GM23338 (cell line): Measurements from ENCODE around the gene STX10. TPM values are rescaled to one million over a fixed set of nuclear protein-coding genes. Genes with fewer than 3 reads are reported as not detected.

ENCODE experiments used
- ATAC-seq: fragments of 200-7000 bp; cut with Tn5 transposase; 3 replicates; pipeline ENCODE4 v1.9.1; 2020
- DNase-seq: peaks from one replicate; pipeline ENCODE4 v3.0.0-alpha.2; 2015; ENCODE audit warnings: low spot score
- H2AFZ ChIP-seq: fragments of 200-600 bp; sonication (generic); 2 replicates; pipeline ENCODE4 v1.8.0; 2016; ENCODE audit warnings: antibody characterized with exemption, mild to moderate bottlenecking, moderate library complexity
- H3F3A ChIP-seq: fragments of 200-600 bp; sonication (generic); replicated peaks from 2 replicates; pipeline ENCODE4 v1.8.0; 2017; ENCODE audit warnings: antibody characterized with exemption, mixed run types, low read depth
- H3K27ac ChIP-seq: fragments of 200-600 bp; sonication (generic); 2 replicates; pipeline ENCODE4 v1.6.1; 2016; ENCODE audit warnings: low read depth
- H3K27me3 ChIP-seq: fragments of 200-600 bp; sonication (generic); 2 replicates; pipeline ENCODE4 v1.8.0; 2016; ENCODE audit warnings: mild to moderate bottlenecking, mixed run types, moderate library complexity; ENCODE audit not compliant: insufficient read depth
- H3K36me3 ChIP-seq: fragments of 200-600 bp; sonication (generic); 2 replicates; pipeline ENCODE4 v1.8.0; 2016; ENCODE audit warnings: mild to moderate bottlenecking; ENCODE audit not compliant: insufficient read depth
- H3K4me1 ChIP-seq: fragments of 200-600 bp; sonication (generic); 2 replicates; pipeline ENCODE4 v1.8.0; 2016; ENCODE audit warnings: mild to moderate bottlenecking, moderate library complexity; ENCODE audit not compliant: insufficient read depth
- H3K4me2 ChIP-seq: fragments of 200-600 bp; sonication (generic); 2 replicates; pipeline ENCODE4 v1.7.1; 2017; ENCODE audit warnings: mixed run types
- H3K4me3 ChIP-seq: fragments of 200-600 bp; sonication (generic); 2 replicates; pipeline ENCODE4 v1.6.1; 2016; ENCODE audit warnings: mixed run types
- H3K79me2 ChIP-seq: fragments of 200-600 bp; sonication (generic); replicated peaks from 2 replicates; pipeline ENCODE4 v1.8.0; 2017; ENCODE audit warnings: mild to moderate bottlenecking; ENCODE audit not compliant: insufficient read depth
- H3K9me2 ChIP-seq: fragments of 200-600 bp; sonication (generic); 2 replicates; pipeline ENCODE4 v1.8.0; 2017; ENCODE audit not compliant: insufficient read depth
- H4K20me1 ChIP-seq: fragments of 200-600 bp; sonication (generic); replicated peaks from 2 replicates; pipeline ENCODE4 v1.8.0; 2017; ENCODE audit warnings: mild to moderate bottlenecking; ENCODE audit not compliant: insufficient read depth
- H3K27ac Mint-ChIP-seq: 2 replicates; pipeline ENCODE4 v1.8.0; 2020; ENCODE audit warnings: inconsistent platforms, mild to moderate bottlenecking, moderate library complexity, mixed read lengths
- H3K27me3 Mint-ChIP-seq: 3 replicates; pipeline ENCODE4 v1.8.0; 2022; ENCODE audit warnings: low read depth, mild to moderate bottlenecking, moderate library complexity, mixed read lengths, inconsistent platforms; ENCODE audit not compliant: insufficient read depth, poor library complexity
- H3K36me3 Mint-ChIP-seq: 3 replicates; pipeline ENCODE4 v1.8.0; 2021; ENCODE audit warnings: low read depth, mild to moderate bottlenecking, inconsistent platforms, moderate library complexity, mixed read lengths
- H3K4me1 Mint-ChIP-seq: 3 replicates; pipeline ENCODE4 v1.8.0; 2020; ENCODE audit warnings: mild to moderate bottlenecking, inconsistent platforms, mixed read lengths
- H3K4me3 Mint-ChIP-seq: 3 replicates; pipeline ENCODE4 v1.8.0; 2021; ENCODE audit warnings: moderate library complexity, mild to moderate bottlenecking, inconsistent platforms, mixed read lengths
- H3K9me3 Mint-ChIP-seq: 3 replicates; pipeline ENCODE4 v1.8.0; 2020; ENCODE audit warnings: moderate library complexity, mild to moderate bottlenecking, inconsistent platforms, mixed read lengths
- CREB1 ChIP-seq: fragments of 250-450 bp; sonication (Bioruptor Pico); IDR thresholded peaks from 2 replicates; pipeline ENCODE4 v1.5.0; 2020; ENCODE audit warnings: low read depth, mild to moderate bottlenecking, moderate library complexity
- CTCF ChIP-seq, 2 experiments: fragments of 200-600 bp in 1 of 2; sonication (generic) in 1 of 2; conservative IDR thresholded peaks; 2 replicates each; pipeline versions ENCODE4 v1.5.1 to v1.6.1; 2016 to 2017; ENCODE audit warnings: antibody characterized with exemption in 2 of 2, low read depth in 2 of 2, mild to moderate bottlenecking in 2 of 2, moderate library complexity in 1 of 2
- ETS1 ChIP-seq: IDR thresholded peaks from 2 replicates; pipeline ENCODE4 v1.6.1; 2016; ENCODE audit warnings: antibody characterized with exemption
- EZH2 ChIP-seq: fragments of 200-600 bp; sonication (generic); IDR thresholded peaks from one replicate; pipeline ENCODE4 v1.8.0; 2017; ENCODE audit warnings: antibody characterized with exemption, mild to moderate bottlenecking, low read depth; ENCODE audit not compliant: unreplicated experiment
- EZH2phosphoT487 ChIP-seq: fragments of 200-600 bp; sonication (generic); IDR thresholded peaks from one replicate; pipeline ENCODE4 v1.8.1; 2018; ENCODE audit warnings: antibody characterized with exemption; ENCODE audit not compliant: unreplicated experiment
- JUNB ChIP-seq: IDR thresholded peaks from one replicate; pipeline ENCODE4 v1.6.1; 2016; ENCODE audit warnings: antibody characterized with exemption; ENCODE audit not compliant: unreplicated experiment
- NANOG ChIP-seq: IDR thresholded peaks from 2 replicates; pipeline ENCODE4 v1.6.1; 2016; ENCODE audit warnings: antibody characterized with exemption, borderline replicate concordance
- POLR2AphosphoS5 ChIP-seq: IDR thresholded peaks from 2 replicates; pipeline ENCODE4 v1.6.1; 2016; ENCODE audit warnings: antibody characterized with exemption, low read depth
- REST ChIP-seq: IDR thresholded peaks from one replicate; pipeline ENCODE4 v1.6.1; 2018; ENCODE audit warnings: antibody characterized with exemption; ENCODE audit not compliant: unreplicated experiment
- STAT1 ChIP-seq: IDR thresholded peaks from one replicate; pipeline ENCODE4 v1.6.1; 2016; ENCODE audit warnings: antibody characterized with exemption; ENCODE audit not compliant: unreplicated experiment
- ZNF114 ChIP-seq: fragments of 250-450 bp; sonication (Bioruptor Pico); IDR thresholded peaks from 2 replicates; pipeline ENCODE4 v1.5.0; 2020; ENCODE audit warnings: mild to moderate bottlenecking, moderate library complexity
- ZNF331 ChIP-seq: fragments of 250-450 bp; sonication (Bioruptor Pico); IDR thresholded peaks from 2 replicates; pipeline ENCODE4 v1.5.0; 2020; ENCODE audit warnings: low read depth, mild to moderate bottlenecking, moderate library complexity
- ZNF462 ChIP-seq: fragments of 250-450 bp; sonication (Bioruptor Pico); IDR thresholded peaks from 2 replicates; pipeline ENCODE4 v1.5.0; 2020; ENCODE audit warnings: mild to moderate bottlenecking, moderate library complexity
- polyA plus RNA-seq: library from polyadenylated mRNA; unstranded; fragments of >200 nt; fragmentation: Nextera tagmentation; extraction: Ambion mirVana; gene quantifications from 2 replicates; pipeline ENCODE4 v1.2.1, GENCODE V29; 2016
- total RNA-seq: library from RNA; depleted of rRNA; stranded (reverse); fragments of >200 nt; shearing (Covaris generic); gene quantifications from 2 replicates; pipeline ENCODE4 v1.2.3, GENCODE V29; 2014

STX10 gene
- total and polyA plus RNA-seq, 2 experiments from 2014 or later = 42.8 to 55.9 TPM

- H3F3A ChIP-seq = peaks cover 6% of the 10 kb centered on the region
- H3K4me2 ChIP-seq = no peak overlapping the region
Measured at GRCh38 chr19:13122275-13122878, 27.8 kb downstream of the STX10 start.

More at GRCh38 chr19:13122275-13122878, 27.8 kb downstream of the STX10 start:
- Histone ChIP-seq H3K27me3 (no peaks in the 10 kb centered on the region), H3K27ac (no peak overlapping the region; the same call in 1 of the 2 replicates), H4K20me1 (peaks cover 78% of the 10 kb centered on the region), H3K4me3 (no peak overlapping the region), H2AFZ (no peak overlapping the region), H3K79me2 (peaks cover 94% of the 10 kb centered on the region), H3K4me1 (peaks cover 29% of the 10 kb centered on the region), H3K36me3 (no peaks in the 10 kb centered on the region), H3K9me2 (no peaks in the 10 kb centered on the region)
- Mint-ChIP-seq H3K27ac (peak overlapping the region; percentile 45), H3K9me3 (peaks cover 3% of the 10 kb centered on the region; the same call in 2 of the 3 replicates), H3K27me3 (peaks cover 23% of the 10 kb centered on the region), H3K4me3 (peak overlapping the region; percentile 28; the same call in 1 of the 3 replicates), H3K36me3 (peaks cover 39% of the 10 kb centered on the region), H3K4me1 (peaks cover 44% of the 10 kb centered on the region)
- ATAC-seq (no peak), DNase-seq (no peak)
- TF ChIP-seq CTCF (conservative IDR thresholded peaks at IDR 0.05; ENCODE audit: low read depth in 2 of 2) = no peak
- no peak for TF ChIP-seq ETS1
- no peak for TF ChIP-seq ZNF462 (CRISPR knock-in tag)
- TF ChIP-seq STAT1 = no peak
- TF ChIP-seq JUNB = no peak
- TF ChIP-seq POLR2AphosphoS5 = no peak
- TF ChIP-seq ZNF114 (CRISPR knock-in tag) = no peak
- no peak for TF ChIP-seq REST
- TF ChIP-seq CREB1 (CRISPR knock-in tag) = no peak
- TF ChIP-seq ZNF331 (CRISPR knock-in tag) = no peak
- no peak for TF ChIP-seq EZH2
- no peak for TF ChIP-seq EZH2phosphoT487
- no peak for TF ChIP-seq NANOG
